ENCODE data around the gene KLHDC9.

KLHDC9 gene

GRCh38 chr1:161070761-161071160 is 27.4 kb upstream of the KLHDC9 start:
- no peaks in the 10 kb centered on the region for H3K27me3 Mint-ChIP-seq
- H3K9me3 Mint-ChIP-seq: no peaks in the 10 kb centered on the region
- H3K4me1 Mint-ChIP-seq: peaks cover 58% of the 10 kb centered on the region
- peak overlapping the region; percentile 75 for H3K4me3 Mint-ChIP-seq
- peaks cover 3% of the 10 kb centered on the region for H3K36me3 Mint-ChIP-seq
- H3K27ac Mint-ChIP-seq: peak overlapping the region; percentile 97

- H3K4me1 Mint-ChIP-seq: peaks cover 49% of the 10 kb centered on the region
- no peak overlapping the region for H3K4me3 Mint-ChIP-seq
- H3K27ac Mint-ChIP-seq: peak overlapping the region; percentile 19
Observed at GRCh38 chr1:161071886-161072371, 26.2 kb upstream of the KLHDC9 start.

DNA sequence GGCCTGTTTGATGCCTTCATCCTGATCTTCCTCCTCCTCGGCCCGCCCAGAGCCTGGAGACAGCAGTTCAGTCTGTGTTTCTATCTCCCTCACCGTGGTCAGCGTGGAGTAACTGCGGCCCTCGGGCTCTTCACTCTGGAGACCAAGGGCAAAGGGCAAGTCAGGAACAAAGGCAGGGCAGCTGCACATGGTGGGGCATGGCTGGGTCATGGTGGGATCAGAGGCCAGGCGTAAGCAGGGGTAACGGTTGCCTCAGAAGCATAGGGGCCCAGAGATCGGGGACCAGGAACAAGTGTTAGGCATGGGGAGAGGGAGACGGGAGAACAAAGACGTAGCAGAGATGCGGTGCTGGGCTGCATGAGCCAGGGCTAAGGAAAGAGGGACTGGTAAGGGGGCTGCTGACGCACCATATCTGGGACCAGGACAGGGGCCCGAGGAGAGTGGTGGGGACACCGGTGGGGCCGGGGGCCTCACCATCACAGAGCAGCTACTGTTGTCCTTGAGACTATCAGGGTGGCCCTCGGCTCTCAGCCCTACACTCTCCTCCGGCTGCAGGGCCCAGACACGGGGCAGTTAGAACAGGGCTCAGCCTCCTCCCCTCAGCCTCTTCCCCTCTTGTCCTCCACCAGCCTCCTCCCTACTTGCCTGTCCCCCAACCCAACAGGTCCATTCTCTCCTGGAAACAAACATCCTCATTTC is 25.3 kb upstream of the KLHDC9 start:
- Mint-ChIP-seq H3K9me3 (no peaks in the 10 kb centered on the region), H3K27ac (peak overlapping the region; percentile 27), H3K27me3 (no peaks in the 10 kb centered on the region), H3K4me1 (peaks cover 39% of the 10 kb centered on the region), H3K4me3 (no peak overlapping the region), H3K36me3 (no peaks in the 10 kb centered on the region)

More at GRCh38 chr1:161071886-161072371, 26.2 kb upstream of the KLHDC9 start:
- Mint-ChIP-seq H3K9me3 (no peaks in the 10 kb centered on the region), H3K36me3 (no peaks in the 10 kb centered on the region), H3K27me3 (no peaks in the 10 kb centered on the region)

- Mint-ChIP-seq H3K27me3 (no peaks in the 10 kb centered on the region), H3K27ac (no peak overlapping the region)
Observed at GRCh38 chr1:161073474-161074121, 24.6 kb upstream of the KLHDC9 start.

GRCh38 chr1:161074676-161075368 is 23.3 kb upstream of the KLHDC9 start:
- no peaks in the 10 kb centered on the region for H3K36me3 Mint-ChIP-seq
- no peaks in the 10 kb centered on the region for H3K27me3 Mint-ChIP-seq
- H3K4me1 Mint-ChIP-seq: peaks cover 25% of the 10 kb centered on the region
- no peaks in the 10 kb centered on the region for H3K9me3 Mint-ChIP-seq
- no peak overlapping the region for H3K27ac Mint-ChIP-seq
- H3K4me3 Mint-ChIP-seq: no peak overlapping the region

More at GRCh38 chr1:161073474-161074121, 24.6 kb upstream of the KLHDC9 start:
- H3K4me3 Mint-ChIP-seq: no peak overlapping the region
- no peaks in the 10 kb centered on the region for H3K36me3 Mint-ChIP-seq
- peaks cover 33% of the 10 kb centered on the region for H3K4me1 Mint-ChIP-seq
- no peaks in the 10 kb centered on the region for H3K9me3 Mint-ChIP-seq

- H3K4me3 Mint-ChIP-seq: no peak overlapping the region
- H3K27me3 Mint-ChIP-seq: no peaks in the 10 kb centered on the region
- peaks cover 9% of the 10 kb centered on the region for H3K4me1 Mint-ChIP-seq
- no peak overlapping the region for H3K27ac Mint-ChIP-seq
- no peaks in the 10 kb centered on the region for H3K36me3 Mint-ChIP-seq
- no peaks in the 10 kb centered on the region for H3K9me3 Mint-ChIP-seq
Observed at GRCh38 chr1:161076410-161076809, 21.8 kb upstream of the KLHDC9 start.

DNA sequence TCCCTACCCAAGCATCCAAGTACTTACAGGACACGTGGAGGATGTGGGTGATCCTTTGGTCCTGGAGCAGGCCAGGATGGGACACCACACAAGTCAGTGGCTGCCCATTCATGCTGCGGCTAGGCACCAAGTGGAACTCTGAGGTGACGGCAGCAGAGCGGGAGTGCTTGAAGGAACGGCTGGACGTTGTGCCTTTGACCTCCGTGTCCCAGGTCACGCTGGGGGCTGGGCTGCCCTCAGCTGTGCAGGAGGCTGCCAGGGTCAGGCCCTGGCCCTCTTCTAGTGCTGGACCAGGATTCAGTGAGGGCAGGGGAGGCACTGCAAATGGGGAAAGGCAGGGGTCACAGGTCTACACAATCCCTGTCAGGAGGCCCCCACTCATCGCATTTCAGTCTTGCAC is 20.7 kb upstream of the KLHDC9 start:
- Mint-ChIP-seq H3K27me3 (no peaks in the 10 kb centered on the region), H3K36me3 (no peaks in the 10 kb centered on the region), H3K9me3 (no peaks in the 10 kb centered on the region), H3K27ac (no peak overlapping the region), H3K4me3 (no peak overlapping the region), H3K4me1 (no peaks in the 10 kb centered on the region)

- Mint-ChIP-seq H3K27ac (no peak overlapping the region), H3K4me3 (no peak overlapping the region), H3K27me3 (no peaks in the 10 kb centered on the region), H3K9me3 (no peaks in the 10 kb centered on the region), H3K4me1 (no peaks in the 10 kb centered on the region), H3K36me3 (no peaks in the 10 kb centered on the region)
Observed at GRCh38 chr1:161079436-161080110, 18.6 kb upstream of the KLHDC9 start.

DNA sequence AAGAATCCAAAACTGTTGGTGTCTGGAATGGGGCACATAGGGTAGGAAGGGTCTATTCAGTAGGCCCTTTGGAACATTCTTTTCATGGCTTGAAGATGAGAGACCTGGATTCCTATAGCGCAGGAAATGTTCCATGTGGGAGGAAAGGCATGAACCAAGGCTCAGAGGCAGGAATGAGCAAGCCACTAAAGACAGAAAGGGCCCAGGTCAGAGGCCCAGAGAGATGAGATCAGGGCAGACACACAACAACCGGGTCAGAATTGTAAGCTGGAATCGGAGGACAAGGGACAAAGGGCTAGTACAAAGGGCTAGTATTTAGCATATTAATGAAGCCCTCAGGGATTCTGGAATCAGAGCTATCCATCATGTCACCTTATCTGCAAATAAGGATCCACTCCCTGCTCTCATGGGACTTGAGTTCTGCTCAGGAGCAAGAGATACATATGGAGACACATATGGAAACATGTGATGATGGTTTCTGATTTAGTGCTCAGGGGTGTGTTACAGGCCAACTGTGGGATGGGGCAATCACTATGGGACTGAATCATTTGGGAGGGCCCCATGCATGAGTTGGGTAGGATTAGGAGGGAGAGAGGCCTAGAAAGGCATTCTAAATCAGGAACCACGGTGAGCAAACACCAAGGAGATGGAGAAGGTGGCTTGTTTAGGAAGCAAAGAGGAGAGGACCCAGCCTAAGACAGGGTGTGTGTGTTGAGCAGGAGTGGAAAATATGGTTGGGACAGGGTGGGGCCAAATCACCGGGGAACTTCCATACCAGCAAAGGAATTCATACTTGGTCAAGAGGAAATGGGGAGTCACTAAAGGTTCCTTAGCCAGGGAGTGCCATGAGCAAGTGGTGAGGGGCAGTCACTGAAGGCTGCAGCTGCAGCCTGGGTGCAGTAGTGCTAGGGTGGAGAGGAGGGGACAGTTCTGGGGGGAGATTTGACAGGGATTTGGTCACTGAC is 17.4 kb upstream of the KLHDC9 start:
- Mint-ChIP-seq H3K27me3 (no peaks in the 10 kb centered on the region), H3K36me3 (no peaks in the 10 kb centered on the region), H3K4me1 (no peaks in the 10 kb centered on the region), H3K4me3 (no peak overlapping the region), H3K27ac (peak overlapping the region; percentile 66), H3K9me3 (no peaks in the 10 kb centered on the region)

DNA sequence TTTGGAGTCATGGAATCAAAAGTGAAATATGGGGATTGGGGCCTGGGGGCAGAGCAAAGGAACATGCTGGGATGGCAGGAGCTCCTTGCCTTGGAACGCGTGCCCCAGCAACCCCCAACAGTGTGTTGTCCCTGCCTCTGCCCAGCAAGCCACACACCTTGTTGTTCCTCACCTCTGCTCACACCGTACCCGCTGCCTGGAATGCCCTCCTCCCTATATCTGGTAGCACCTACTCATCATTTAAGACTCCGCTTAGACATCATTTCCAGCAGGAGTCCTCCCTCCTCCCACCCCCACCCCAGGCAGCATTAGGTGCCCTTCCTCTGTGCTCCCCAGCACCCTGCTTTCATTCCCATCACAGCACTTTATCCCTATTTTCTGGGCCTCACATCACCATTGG is 16.6 kb upstream of the KLHDC9 start:
- Mint-ChIP-seq H3K27me3 (no peaks in the 10 kb centered on the region), H3K4me1 (no peaks in the 10 kb centered on the region), H3K36me3 (no peaks in the 10 kb centered on the region), H3K27ac (no peak overlapping the region), H3K9me3 (no peaks in the 10 kb centered on the region), H3K4me3 (no peak overlapping the region)

DNA sequence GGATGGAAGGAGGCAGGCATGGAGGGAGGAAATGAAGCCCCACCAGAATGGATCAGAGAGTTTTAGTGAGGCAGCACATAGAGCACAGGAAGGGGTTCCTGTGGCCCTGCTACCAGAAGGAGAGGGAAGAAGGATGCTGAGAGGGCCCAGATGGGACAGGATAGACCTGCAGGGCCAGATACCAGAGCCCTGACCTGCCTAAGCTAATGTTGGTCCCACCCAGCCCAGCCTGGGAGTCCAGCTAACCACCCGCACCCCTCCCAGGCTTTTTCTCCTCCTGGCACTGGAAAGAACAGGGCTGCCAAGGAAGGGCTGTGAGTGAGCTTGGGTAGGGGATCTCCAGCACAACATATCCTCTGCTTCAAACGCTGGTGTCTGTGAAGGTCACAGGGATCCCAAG is 15.7 kb upstream of the KLHDC9 start:
- H3K4me3 Mint-ChIP-seq: no peak overlapping the region
- no peak overlapping the region for H3K27ac Mint-ChIP-seq
- no peaks in the 10 kb centered on the region for H3K4me1 Mint-ChIP-seq
- no peaks in the 10 kb centered on the region for H3K36me3 Mint-ChIP-seq
- no peaks in the 10 kb centered on the region for H3K9me3 Mint-ChIP-seq
- no peaks in the 10 kb centered on the region for H3K27me3 Mint-ChIP-seq

- H3K4me3 Mint-ChIP-seq: no peak overlapping the region
- H3K4me1 Mint-ChIP-seq: no peaks in the 10 kb centered on the region
- H3K27ac Mint-ChIP-seq: no peak overlapping the region
- no peaks in the 10 kb centered on the region for H3K36me3 Mint-ChIP-seq
- no peaks in the 10 kb centered on the region for H3K9me3 Mint-ChIP-seq
- H3K27me3 Mint-ChIP-seq: no peaks in the 10 kb centered on the region
Observed at GRCh38 chr1:161082996-161083747, 15.0 kb upstream of the KLHDC9 start.

DNA sequence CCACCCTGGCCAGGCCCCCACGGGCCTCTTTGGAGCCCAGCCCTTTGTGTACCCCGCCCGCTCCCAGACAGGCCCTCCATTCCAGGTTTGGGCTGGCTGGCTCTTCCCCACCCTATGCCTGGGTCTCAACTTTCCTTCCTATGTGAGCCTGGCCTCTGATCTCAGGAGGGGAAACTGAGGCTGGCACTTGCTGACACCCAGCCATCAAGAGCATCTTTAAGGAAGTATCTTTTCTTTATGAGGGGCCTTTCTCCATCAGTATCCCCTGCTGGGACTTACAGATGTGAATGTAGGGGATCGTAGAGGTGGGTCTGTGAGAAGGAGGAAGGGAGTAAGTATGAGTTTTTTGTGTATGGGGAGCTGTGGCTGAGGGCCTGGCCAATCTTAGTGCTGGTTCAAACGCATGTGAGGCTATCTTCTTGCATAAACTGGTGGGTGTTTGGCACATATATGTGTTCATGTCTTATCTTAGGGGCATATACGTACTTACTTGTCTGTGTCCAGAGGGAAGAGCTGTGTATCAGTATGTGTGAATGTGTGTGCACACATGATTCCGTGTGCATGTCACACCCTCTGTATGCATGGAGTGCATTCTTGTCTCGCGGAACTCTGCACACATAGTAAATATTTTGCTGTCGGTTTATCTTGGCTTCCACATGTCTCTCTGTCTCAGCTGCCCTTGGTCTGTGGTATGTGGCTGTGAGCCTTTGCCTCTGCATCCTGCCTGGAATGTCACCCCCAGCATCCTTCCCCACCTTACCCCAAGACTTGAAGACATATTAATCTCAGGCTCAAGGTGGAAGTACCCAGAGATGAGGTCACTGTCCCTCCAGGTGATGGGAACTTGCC is 14.2 kb upstream of the KLHDC9 start:
- H3K4me3 Mint-ChIP-seq: no peak overlapping the region
- no peaks in the 10 kb centered on the region for H3K27me3 Mint-ChIP-seq
- no peaks in the 10 kb centered on the region for H3K36me3 Mint-ChIP-seq
- H3K27ac Mint-ChIP-seq: no peak overlapping the region
- H3K9me3 Mint-ChIP-seq: no peaks in the 10 kb centered on the region
- H3K4me1 Mint-ChIP-seq: no peaks in the 10 kb centered on the region

Measured in activated naive CD4-positive, alpha-beta T cell treated with anti-CD3 and anti-CD28 coated beads, Interleukin-2, amount 50 U/mL, for 24 hours (primary cell).